Vagina (tissue), 2 donors: ENCODE results near the gene MMP24OS.

Experiments
- POLR2A ChIP-seq, 2 donors: fragments of 450-650 bp; IDR thresholded peaks; one replicate each; pipeline ENCODE4 v1.6.1; 2017; ENCODE audit warnings: antibody characterized with exemption in 2 of 2, mild to moderate bottlenecking in 2 of 2, moderate library complexity in 2 of 2
- POLR2AphosphoS5 ChIP-seq, 2 donors: sonication (generic); formaldehyde crosslinking; IDR thresholded peaks; one replicate each; pipeline ENCODE4 v1.9.0; 2017; ENCODE audit warnings: antibody characterized with exemption in 2 of 2, mild to moderate bottlenecking in 2 of 2, low read depth in 1 of 2; ENCODE audit not compliant: insufficient read depth in 1 of 2
- TF ChIP-seq, protein P1 (sequence below), 3 experiments: fragments of 450-650 bp in 2 of 3; fragments of 200-600 bp in 1 of 3; sonication (generic) in 1 of 3; IDR thresholded peaks; one replicate each; pipeline ENCODE4 v1.5.1; 2017 to 2019; ENCODE audit warnings: antibody characterized with exemption in 3 of 3, mild to moderate bottlenecking in 2 of 3, moderate library complexity in 2 of 3

DNA sequence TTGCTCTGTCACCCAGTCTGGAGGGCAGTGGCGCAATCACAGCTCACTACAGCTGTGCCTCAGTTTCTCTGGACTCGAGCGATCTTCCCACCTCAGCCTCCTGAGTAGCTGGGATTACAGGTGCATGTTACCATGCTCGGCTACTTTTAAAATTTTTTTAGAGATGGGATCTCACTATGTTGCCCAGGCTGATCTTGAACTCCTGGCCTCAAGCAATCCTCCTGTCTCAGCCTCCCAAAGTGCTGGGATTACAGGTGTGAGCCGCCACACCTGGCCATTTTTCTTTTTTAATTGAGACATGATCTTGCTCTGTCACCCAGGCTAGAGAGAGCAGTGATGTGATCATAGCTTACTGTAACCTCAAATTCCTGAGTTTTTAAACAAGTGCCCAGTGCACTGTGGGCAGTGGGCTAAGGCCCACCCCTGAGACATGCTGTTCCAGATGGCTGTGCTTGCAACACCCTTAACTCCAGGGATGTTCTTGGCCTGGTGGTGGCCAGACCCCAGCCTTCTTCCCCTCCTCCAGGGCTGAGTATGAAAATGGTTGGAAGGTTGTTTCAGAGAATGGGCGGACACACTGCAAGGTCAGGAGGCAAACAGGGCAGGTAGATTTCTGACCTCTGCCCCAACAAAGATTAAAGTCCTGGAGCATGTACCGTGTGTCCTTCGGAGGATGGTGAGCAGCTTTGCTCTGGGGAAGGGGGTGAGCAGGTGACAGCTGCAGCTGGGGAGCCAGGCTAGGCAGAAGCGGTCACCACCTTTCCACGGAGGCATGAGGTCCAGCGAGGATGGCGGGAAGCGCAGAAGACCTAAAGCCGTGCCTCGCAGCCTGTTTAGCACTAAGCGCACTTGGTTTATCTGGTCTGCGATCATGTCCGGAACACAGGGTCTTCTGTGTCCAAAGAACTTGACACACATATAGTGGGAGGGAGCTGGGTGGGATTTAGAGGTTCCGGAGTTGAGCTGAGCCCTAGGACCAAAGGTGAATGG lies 15.7 kb upstream of the MMP24OS start:
- TF ChIP-seq, protein P1, sequence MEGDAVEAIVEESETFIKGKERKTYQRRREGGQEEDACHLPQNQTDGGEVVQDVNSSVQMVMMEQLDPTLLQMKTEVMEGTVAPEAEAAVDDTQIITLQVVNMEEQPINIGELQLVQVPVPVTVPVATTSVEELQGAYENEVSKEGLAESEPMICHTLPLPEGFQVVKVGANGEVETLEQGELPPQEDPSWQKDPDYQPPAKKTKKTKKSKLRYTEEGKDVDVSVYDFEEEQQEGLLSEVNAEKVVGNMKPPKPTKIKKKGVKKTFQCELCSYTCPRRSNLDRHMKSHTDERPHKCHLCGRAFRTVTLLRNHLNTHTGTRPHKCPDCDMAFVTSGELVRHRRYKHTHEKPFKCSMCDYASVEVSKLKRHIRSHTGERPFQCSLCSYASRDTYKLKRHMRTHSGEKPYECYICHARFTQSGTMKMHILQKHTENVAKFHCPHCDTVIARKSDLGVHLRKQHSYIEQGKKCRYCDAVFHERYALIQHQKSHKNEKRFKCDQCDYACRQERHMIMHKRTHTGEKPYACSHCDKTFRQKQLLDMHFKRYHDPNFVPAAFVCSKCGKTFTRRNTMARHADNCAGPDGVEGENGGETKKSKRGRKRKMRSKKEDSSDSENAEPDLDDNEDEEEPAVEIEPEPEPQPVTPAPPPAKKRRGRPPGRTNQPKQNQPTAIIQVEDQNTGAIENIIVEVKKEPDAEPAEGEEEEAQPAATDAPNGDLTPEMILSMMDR (IDR thresholded peaks at IDR 0.05) = no peak
- TF ChIP-seq POLR2A (IDR thresholded peaks at IDR 0.05) = no peak
- no peak for TF ChIP-seq POLR2AphosphoS5 (IDR thresholded peaks at IDR 0.05; ENCODE audit: insufficient read depth in 1 of 2, low read depth in 1 of 2)
